ENCODE data around the gene ANKS1A.

GRCh38 chr6:35048631-35049083, 159.6 kb downstream of the ANKS1A start:
- TF ChIP-seq CEBPB (IDR thresholded peaks at IDR 0.05) (no peak), CTCF (IDR thresholded peaks at IDR 0.05) (no peak), JUNB (IDR thresholded peaks at IDR 0.05) (no peak), GATA3 (IDR thresholded peaks at IDR 0.05; ENCODE audit: borderline replicate concordance) (no peak), POLR2A (IDR thresholded peaks at IDR 0.05; ENCODE audit: low read length) (no peak), SMC3 (IDR thresholded peaks at IDR 0.05) (no peak)
- TF ChIP-seq, protein P1, sequence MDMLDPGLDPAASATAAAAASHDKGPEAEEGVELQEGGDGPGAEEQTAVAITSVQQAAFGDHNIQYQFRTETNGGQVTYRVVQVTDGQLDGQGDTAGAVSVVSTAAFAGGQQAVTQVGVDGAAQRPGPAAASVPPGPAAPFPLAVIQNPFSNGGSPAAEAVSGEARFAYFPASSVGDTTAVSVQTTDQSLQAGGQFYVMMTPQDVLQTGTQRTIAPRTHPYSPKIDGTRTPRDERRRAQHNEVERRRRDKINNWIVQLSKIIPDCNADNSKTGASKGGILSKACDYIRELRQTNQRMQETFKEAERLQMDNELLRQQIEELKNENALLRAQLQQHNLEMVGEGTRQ (IDR thresholded peaks at IDR 0.05): no peak
- TF ChIP-seq, protein P2, sequence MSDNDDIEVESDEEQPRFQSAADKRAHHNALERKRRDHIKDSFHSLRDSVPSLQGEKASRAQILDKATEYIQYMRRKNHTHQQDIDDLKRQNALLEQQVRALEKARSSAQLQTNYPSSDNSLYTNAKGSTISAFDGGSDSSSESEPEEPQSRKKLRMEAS (IDR thresholded peaks at IDR 0.05): no peak

Measured in A549 (cell line).